SW 1271 (cell line): ENCODE measurements around the gene TCF4.
"Not testable (repeated sequence)": the region's sequence is repeated elsewhere in the genome, so short reads cannot be mapped to it uniquely, and the experiment has no call there.

ENCODE experiments used
- DNase-seq, 2 experiments: peaks; one replicate each; lab custom pipeline; 2025; lab: John Stamatoyannopoulos, UW

TCF4 gene

DNA sequence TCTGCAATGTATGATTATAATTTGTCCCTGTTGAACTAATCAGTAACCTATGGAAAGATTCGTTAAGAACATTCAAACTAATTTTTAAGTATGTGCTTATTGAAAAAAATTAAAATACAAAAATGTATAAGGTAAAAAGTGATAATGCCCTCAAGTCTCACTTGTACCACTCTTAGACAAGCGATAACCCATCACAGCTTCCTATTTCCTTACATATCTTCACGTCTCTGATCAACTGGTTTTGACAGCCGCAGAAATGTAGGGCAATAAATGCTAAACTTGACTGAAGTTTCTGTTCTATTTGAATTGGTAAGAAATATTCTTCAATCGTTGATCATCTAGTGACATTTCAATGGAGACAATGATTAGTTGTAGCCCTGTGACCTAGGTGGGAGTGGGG, 112.5 kb downstream of the TCF4 start:
- DNase-seq, result no peak

- DNase-seq, result no peak
Measured at GRCh38 chr18:55473560-55473959, 114.4 kb downstream of the TCF4 start.

- DNase-seq, result no peak
Measured at GRCh38 chr18:55473058-55473457, 114.9 kb downstream of the TCF4 start.

DNA sequence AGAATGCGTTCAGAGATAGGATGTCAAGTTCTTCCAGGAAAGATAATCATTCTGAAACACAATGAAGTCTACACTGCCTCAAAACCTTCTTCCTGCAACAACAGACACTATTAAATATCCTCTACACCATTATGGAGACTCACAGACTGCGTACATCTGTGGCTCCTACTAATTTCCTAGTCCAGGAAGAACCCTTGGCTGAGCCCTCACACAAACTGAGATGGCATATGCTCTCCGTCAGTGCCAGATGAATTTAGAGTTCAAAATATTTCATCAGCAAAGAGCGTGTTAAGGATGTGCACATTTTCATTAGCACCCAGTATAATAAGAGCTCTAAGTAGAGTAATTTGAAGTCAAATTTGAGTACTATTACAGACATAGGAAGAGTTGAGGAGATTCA, 117.2 kb downstream of the TCF4 start:
- no peak for DNase-seq

GRCh38 chr18:55469134-55469533, 118.9 kb downstream of the TCF4 start:
- DNase-seq, result not testable (repeated sequence)

DNA sequence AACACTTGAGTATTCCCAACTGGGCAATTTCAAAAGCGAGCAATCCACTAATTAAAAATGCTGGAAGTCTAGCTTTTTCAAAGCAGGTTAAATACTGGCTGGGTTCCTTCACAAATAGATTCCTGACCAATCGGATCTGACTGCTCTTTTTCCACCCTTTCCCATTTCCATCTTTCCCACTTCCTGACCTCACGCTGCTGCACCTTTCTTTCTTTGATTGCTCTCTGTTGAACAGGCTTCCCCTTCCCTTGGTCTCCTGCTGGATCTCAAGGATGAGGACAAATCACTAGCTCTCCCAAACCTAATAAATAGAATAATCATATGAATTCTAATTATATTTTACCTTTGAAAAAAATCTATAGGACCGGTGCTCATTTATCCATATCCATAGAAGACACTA, 121.2 kb downstream of the TCF4 start:
- DNase-seq, result no peak

DNA sequence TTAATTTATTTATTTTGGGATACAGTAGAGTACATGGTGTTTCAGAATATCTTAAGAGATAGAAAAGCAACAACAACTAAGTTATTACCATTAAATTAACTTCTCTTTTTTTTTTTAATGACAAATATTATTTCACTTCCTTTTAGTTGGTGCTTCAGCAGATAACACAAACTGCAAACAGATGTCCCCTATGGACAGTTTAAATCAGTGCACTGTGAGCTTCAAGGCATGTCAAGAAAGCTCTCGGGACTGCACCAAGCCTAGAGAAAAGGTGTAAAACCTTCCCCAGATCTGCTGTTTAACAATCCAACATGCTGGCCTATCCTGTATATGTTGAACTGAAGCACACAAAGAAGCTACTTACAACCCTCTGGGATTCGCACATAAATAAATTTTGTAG, 122.7 kb downstream of the TCF4 start:
- DNase-seq, result no peak

DNA sequence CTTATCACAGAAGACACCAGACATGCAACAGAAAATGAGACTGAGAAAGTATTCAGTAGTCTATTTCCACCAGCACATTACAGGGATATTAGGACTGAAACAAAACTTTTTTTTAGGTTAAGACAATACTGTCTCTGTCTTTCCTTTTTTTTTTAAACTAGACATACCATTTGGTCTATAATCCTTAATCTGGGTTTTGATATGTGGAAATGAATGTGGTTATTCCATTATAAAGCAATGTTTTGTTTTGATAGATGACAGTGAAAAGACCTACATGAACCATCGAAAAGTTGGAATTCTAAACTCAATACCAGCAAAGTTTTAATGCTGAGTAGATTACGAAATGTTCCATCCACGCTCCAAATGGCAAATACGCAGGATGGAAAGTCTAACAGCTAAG, 123.4 kb downstream of the TCF4 start:
- DNase-seq, result no peak

DNA sequence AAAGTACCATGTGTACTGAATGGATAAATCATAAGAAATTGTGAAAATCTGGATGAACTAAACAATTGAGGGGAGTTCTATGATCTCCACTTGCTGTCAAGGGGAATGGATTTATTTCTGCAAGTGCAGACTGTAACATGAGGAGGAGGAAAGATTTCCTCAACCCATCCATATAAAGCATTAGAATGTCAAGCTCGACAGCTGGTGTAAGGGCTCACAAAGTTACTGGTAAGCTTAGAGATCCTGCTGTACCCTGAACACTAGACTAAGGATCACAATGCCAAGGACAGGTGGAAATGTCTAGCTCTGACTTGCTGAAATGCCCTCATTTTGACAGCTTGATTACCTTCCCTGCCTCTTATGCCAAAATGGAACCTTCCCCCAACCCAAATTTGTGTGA, 125.3 kb downstream of the TCF4 start:
- DNase-seq, result no peak

DNA sequence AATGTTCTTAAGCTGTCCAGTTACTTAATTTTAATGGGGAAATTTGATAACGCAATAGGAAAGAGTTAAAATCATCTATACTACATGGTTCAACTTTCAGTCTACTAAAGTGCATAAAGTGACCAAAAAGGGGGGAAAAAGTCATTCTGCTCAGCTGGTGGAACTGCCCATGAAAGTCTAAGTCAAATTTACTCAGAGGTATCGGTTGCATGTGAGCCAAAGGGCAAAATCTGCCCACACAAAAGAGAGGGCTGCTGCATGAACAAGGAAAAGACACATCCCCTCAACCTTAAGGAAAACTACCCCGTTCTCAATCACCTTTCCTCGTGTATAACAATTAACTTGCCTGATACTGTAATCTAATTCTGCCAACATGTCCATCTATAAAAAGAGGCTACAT, 126.1 kb downstream of the TCF4 start:
- DNase-seq, result no peak

DNA sequence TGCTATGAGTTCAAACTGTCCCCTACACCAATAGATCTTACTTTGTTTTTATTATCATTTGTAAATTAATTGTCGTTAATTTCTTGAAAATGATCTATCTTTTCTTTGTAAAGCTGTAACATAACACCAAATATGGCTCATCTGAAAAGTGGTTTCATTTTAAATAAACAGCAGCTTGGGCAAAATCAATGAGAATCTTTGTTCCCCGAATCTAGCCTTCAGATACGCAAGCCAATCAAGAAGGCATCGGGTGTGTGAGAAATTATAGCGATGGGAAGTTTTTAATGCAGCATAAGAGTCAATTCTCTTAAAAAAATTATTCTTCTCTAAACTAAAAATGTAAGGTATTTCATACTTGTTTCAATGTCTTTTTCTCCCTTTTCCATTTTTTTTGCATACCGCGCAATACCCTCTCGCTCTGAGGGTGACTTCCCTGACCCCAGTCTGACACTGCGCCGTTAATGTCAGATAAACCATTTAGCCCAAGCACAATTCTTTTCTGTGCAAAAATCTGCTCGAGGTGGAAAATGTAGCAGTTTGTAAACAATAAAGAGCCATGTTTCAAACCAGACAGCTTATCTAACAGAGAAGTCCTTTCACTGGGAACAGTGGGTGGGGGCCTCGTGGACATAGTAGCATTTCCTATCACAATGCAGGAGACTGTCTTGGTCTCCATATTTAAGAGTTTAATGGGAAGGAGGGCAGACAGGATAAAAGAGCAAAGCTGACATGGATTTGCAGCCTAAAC, 129.4 kb downstream of the TCF4 start:
- no peak for DNase-seq

DNA sequence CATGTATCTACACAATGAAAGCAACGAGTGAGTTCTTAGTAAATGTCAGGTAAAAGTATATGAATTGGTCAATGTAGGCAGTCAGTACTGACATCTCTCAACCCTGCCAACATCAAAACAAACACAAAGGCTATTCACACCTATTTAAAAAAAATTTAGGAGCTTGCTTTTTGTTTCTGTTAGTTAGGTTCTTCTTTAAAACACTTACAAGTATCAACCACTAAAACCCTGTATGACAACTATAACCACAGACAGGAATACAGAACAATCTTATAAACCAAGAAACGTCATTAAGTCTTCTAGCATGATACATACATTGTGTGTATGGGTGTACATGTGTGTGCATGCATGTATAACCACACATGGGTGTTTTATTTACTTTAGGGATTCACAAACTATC, 131.0 kb downstream of the TCF4 start:
- DNase-seq, result no peak

DNA sequence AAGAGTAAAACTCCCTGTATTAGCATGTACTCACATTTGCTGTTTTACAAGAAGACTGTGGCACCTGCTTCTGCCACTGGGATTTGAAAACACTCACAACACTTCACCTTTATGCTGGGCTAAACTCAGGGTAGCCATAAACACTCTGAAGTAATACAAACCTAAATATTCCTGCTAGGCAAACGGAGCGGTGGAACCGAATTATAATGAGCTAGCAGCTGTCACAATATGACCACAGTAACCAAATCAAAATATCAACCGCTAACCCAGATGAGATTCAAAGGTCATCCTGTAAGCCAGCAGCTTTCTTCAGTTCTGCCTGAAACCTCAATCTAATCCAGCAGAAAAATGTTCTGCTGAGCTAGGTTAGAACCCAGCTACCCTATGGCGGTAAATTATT, 132.1 kb downstream of the TCF4 start:
- no peak for DNase-seq

DNA sequence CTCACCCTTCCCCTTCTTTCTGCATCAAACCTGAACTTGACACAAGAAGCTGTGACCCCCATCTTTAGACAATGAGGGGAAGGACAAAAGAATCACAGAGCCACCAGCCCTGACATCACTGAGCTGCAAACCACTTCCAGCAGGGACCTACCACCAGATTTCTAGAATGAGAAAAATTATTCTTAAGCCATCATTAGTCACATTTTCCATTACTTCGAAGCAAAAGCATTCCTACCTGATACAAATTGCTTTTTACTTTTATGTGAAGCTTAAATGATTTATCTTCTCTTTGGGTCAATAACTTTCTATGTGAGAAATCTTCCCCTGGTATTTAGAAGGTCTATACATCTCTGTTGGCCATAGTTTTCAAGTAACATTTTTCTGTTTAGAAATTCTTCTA, 134.8 kb downstream of the TCF4 start:
- DNase-seq, result no peak

GRCh38 chr18:55452123-55452611, 135.8 kb downstream of the TCF4 start:
- no peak for DNase-seq

DNA sequence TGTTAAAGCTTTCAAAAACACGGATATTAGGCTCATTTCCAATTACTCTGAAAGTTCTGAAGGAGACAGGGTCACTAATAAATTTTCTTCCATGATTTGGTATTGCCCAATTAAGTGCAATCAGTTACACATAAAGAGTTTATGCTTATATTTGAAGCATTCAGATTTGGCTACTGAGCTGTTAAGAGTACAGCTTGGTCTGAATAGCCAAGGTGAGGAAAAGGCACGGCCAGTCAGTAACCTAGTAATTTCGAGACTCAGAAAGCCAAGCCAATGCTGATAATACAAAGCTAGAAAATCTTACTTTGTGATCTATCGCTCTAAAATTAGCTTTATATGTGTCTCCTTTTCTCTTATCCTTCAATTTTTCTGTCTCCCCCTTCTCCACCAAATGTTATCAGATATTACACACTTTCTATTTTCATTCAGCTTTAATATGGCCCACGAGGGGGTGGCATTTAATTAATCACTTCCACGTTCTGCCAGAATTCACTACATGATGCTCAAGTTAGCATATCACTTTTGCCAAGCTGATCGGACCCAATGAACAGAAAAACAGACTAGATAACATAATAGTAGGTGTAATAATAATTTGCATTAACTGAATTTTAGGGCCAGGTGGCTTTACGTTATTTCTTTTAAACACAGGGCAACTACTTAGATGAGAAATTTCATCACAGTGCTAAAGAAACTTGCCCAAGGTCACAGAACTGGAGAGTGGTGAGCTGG, 138.4 kb downstream of the TCF4 start:
- DNase-seq, result no peak

- DNase-seq, result no peak
Measured at GRCh38 chr18:55448420-55448819, 139.6 kb downstream of the TCF4 start.

- no peak for DNase-seq
Measured at GRCh38 chr18:55447672-55448018, 140.3 kb downstream of the TCF4 start.

GRCh38 chr18:55446996-55447671, 140.9 kb downstream of the TCF4 start:
- no peak for DNase-seq

- DNase-seq, result no peak
Measured at GRCh38 chr18:55444536-55444935, 143.5 kb downstream of the TCF4 start.

DNA sequence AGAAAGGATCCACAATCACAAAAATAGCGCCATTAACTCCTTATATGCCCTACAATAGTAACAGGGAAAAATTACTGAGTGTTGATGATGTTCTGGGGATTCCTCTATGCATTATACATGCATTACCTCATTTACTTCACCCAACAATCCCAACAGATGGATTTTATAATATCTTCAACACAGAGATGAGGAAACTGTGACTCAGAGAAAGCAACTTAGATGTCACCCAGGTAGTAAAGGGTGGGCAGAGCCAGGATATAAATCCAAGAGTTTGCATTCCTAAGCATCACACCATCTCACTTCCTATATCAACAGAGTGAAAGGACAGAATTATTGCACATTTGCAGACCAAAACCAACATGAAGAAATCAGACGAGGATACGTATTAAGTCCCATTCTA, 144.2 kb downstream of the TCF4 start:
- DNase-seq, result no peak

GRCh38 chr18:55442561-55442960, 145.4 kb downstream of the TCF4 start:
- DNase-seq, result no peak

- DNase-seq, result no peak
Measured at GRCh38 chr18:55440988-55441387, 147.0 kb downstream of the TCF4 start.
